ENCODE data around the gene UNC5C.

The UNC5C gene

GRCh38 chr4:95546221-95546620 lies 2.6 kb downstream of the UNC5C start:
- DNase-seq, result no peak

- DNase-seq, result no peak
These were observed 3.2 kb downstream of the UNC5C start for GRCh38 chr4:95545546-95545945.

- DNase-seq, result no peak
These were observed 4.4 kb downstream of the UNC5C start for GRCh38 chr4:95544113-95545103.

- DNase-seq, result no peak
These were observed 6.7 kb downstream of the UNC5C start for GRCh38 chr4:95541889-95542607.

GRCh38 chr4:95541094-95541493 lies 7.7 kb downstream of the UNC5C start:
- DNase-seq, result no peak

- DNase-seq, result no peak
These were observed 8.5 kb downstream of the UNC5C start for GRCh38 chr4:95540227-95540626.

- no peak for DNase-seq
These were observed 9.7 kb downstream of the UNC5C start for GRCh38 chr4:95539106-95539505.

- DNase-seq, result no peak
These were observed 10.8 kb downstream of the UNC5C start for GRCh38 chr4:95537863-95538488.

GRCh38 chr4:95537191-95537590 lies 11.6 kb downstream of the UNC5C start:
- DNase-seq, result no peak

GRCh38 chr4:95536650-95537049 lies 12.1 kb downstream of the UNC5C start:
- DNase-seq, result no peak

GRCh38 chr4:95535180-95535579 lies 13.6 kb downstream of the UNC5C start:
- no peak for DNase-seq

GRCh38 chr4:95534032-95534431 lies 14.7 kb downstream of the UNC5C start:
- no peak for DNase-seq

- no peak for DNase-seq
These were observed 15.5 kb downstream of the UNC5C start for GRCh38 chr4:95533254-95533653.

- DNase-seq, result no peak
These were observed 16.5 kb downstream of the UNC5C start for GRCh38 chr4:95532305-95532704.

GRCh38 chr4:95531141-95531540 lies 17.6 kb downstream of the UNC5C start:
- no peak for DNase-seq

GRCh38 chr4:95529946-95530345 lies 18.8 kb downstream of the UNC5C start:
- no peak for DNase-seq

- DNase-seq, result no peak
These were observed 20.3 kb downstream of the UNC5C start for GRCh38 chr4:95528388-95528948.

- no peak for DNase-seq
These were observed 22.7 kb downstream of the UNC5C start for GRCh38 chr4:95526075-95526474.

- no peak for DNase-seq
These were observed 24.0 kb downstream of the UNC5C start for GRCh38 chr4:95524729-95525128.

GRCh38 chr4:95524184-95524583 lies 24.6 kb downstream of the UNC5C start:
- DNase-seq, result no peak

- no peak for DNase-seq
These were observed 25.9 kb downstream of the UNC5C start for GRCh38 chr4:95522682-95523530.
